GM23248 (cell line): ENCODE measurements around the gene SDK2. TPM values are rescaled to one million over a fixed set of nuclear protein-coding genes. Genes with fewer than 3 reads are reported as not detected.

ENCODE experiments used
- DNase-seq: peaks from one replicate; pipeline ENCODE4 v3.0.0-alpha.2; 2015
- H2AFZ ChIP-seq: fragments of 200-600 bp; sonication (generic); 2 replicates; pipeline ENCODE4 v1.6.1; 2016; ENCODE audit warnings: antibody characterized with exemption
- H3F3A ChIP-seq: fragments of 200-600 bp; sonication (generic); 2 replicates; pipeline ENCODE4 v1.6.1; 2016; ENCODE audit warnings: mild to moderate bottlenecking, antibody characterized with exemption, mixed run types; ENCODE audit not compliant: insufficient read depth
- H3K27ac ChIP-seq: fragments of 200-600 bp; sonication (generic); 2 replicates; pipeline ENCODE4 v1.5.1; 2016; ENCODE audit warnings: mild to moderate bottlenecking
- H3K27me3 ChIP-seq: fragments of 200-600 bp; sonication (generic); replicated peaks from 2 replicates; pipeline ENCODE4 v1.6.1; 2016; ENCODE audit warnings: mild to moderate bottlenecking; ENCODE audit not compliant: insufficient read depth
- H3K36me3 ChIP-seq: fragments of 200-600 bp; sonication (generic); 2 replicates; pipeline ENCODE4 v1.6.1; 2016; ENCODE audit warnings: low read depth, mild to moderate bottlenecking
- H3K4me1 ChIP-seq: fragments of 200-600 bp; sonication (generic); 2 replicates; pipeline ENCODE4 v1.6.1; 2016; ENCODE audit warnings: mild to moderate bottlenecking; ENCODE audit not compliant: insufficient read depth
- H3K4me2 ChIP-seq: fragments of 200-600 bp; sonication (generic); one replicate; pipeline ENCODE4 v1.6.1; 2016; ENCODE audit warnings: mild to moderate bottlenecking; ENCODE audit not compliant: unreplicated experiment
- H3K4me3 ChIP-seq: fragments of 200-600 bp; sonication (generic); 2 replicates; pipeline ENCODE4 v1.5.1; 2016; ENCODE audit warnings: mild to moderate bottlenecking
- H3K79me2 ChIP-seq: fragments of 200-600 bp; sonication (generic); 2 replicates; pipeline ENCODE4 v1.6.1; 2016; ENCODE audit warnings: mild to moderate bottlenecking; ENCODE audit not compliant: insufficient read depth
- H3K9ac ChIP-seq: fragments of 200-600 bp; sonication (generic); 2 replicates; pipeline ENCODE4 v1.6.1; 2016; ENCODE audit warnings: mild to moderate bottlenecking
- H3K9me2 ChIP-seq: fragments of 200-600 bp; sonication (generic); 2 replicates; pipeline ENCODE4 v1.6.1; 2016; ENCODE audit warnings: mixed run types, mild to moderate bottlenecking, moderate library complexity; ENCODE audit not compliant: insufficient read depth
- H3K9me3 ChIP-seq: fragments of 200-600 bp; sonication (generic); one replicate; pipeline ENCODE4 v1.6.1; 2017; ENCODE audit warnings: low read depth
- H4K20me1 ChIP-seq: fragments of 200-600 bp; sonication (generic); 2 replicates; pipeline ENCODE4 v1.6.0; 2016; ENCODE audit not compliant: insufficient read depth
- EZH2 ChIP-seq: fragments of 200-600 bp; sonication (generic); IDR thresholded peaks from 2 replicates; pipeline ENCODE4 v1.6.1; 2018; ENCODE audit warnings: antibody characterized with exemption, mild to moderate bottlenecking; ENCODE audit not compliant: insufficient read depth, poor library complexity, severe bottlenecking
- EZH2phosphoT487 ChIP-seq: fragments of 200-600 bp; sonication (generic); IDR thresholded peaks from 2 replicates; pipeline ENCODE4 v1.6.1; 2018; ENCODE audit warnings: antibody characterized with exemption, moderate library complexity, mild to moderate bottlenecking, low read depth; ENCODE audit not compliant: insufficient read depth
- WGBS, 2 experiments: methylation state at CpG; one replicate each; pipeline ENCODE4 v1.1.6; 2015 to 2017; ENCODE audit warnings: low lambda C conversion rate in 2 of 2, low coverage in 1 of 2; ENCODE audit errors: missing lambda C conversion rate in 2 of 2; 5-methylcytosine and 5-hydroxymethylcytosine counted together
- in situ Hi-C: fragments of 300-500 bp; cut with MboI; formaldehyde crosslinking; loops from 2 replicates; pipeline ENCODE4 v1.15.0; 2020
- polyA plus RNA-seq: library from polyadenylated mRNA; unstranded; fragments of >200 nt; fragmentation: Nextera tagmentation; extraction: Ambion mirVana; gene quantifications from 2 replicates; pipeline ENCODE4 v1.2.1, GENCODE V29; 2016
- total RNA-seq: library from RNA; depleted of rRNA; stranded (reverse); fragments of >200 nt; shearing (Covaris generic); gene quantifications from 2 replicates; pipeline ENCODE4 v1.2.3, GENCODE V29; 2014

SDK2 gene
- total and polyA plus RNA-seq, 2 experiments from 2014 or later, result under 0.01 to 0.03 TPM

DNA sequence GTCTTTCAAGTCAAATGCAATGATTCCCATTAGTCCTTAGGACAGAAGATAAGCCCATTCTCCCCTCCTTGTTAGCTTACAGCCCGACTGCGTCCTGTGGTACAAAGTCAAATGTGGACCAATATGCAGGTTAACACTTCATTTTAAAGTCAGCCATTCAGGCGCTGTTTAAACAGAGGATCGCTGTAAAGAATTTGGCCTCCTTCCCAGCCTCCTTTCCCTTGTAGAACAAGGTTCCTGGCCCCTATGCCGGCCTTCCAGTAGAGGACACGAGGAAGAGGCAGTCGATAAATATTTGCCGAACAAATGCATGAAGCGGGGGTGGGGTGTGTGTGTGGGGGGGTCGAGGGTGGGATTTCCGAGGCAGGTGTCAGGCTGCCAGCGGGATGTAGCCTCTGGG lies 4.3 kb downstream of the SDK2 start:
- no peaks in the 10 kb centered on the region for H3K36me3 ChIP-seq
- no peak for TF ChIP-seq EZH2phosphoT487
- no peak for TF ChIP-seq EZH2
- H3K4me1 ChIP-seq, result no peaks in the 10 kb centered on the region
- H3K79me2 ChIP-seq, result no peaks in the 10 kb centered on the region
- no peaks in the 10 kb centered on the region for H3K9me2 ChIP-seq
- in situ Hi-C loops, result no loop called here
- H2AFZ ChIP-seq, result no peak overlapping the region
- H3K4me3 ChIP-seq, result no peak overlapping the region
- H3K27ac ChIP-seq, result no peak overlapping the region
- WGBS, 2 experiments, result 58 to 59% methylated on average over 12 of the region's 12 CpGs
- no peaks in the 10 kb centered on the region for H4K20me1 ChIP-seq
- no peak overlapping the region for H3K4me2 ChIP-seq
- peaks cover 29% of the 10 kb centered on the region for H3K27me3 ChIP-seq
- DNase-seq, result no peak
- H3F3A ChIP-seq, result no peaks in the 10 kb centered on the region
- H3K9me3 ChIP-seq, result no peaks in the 10 kb centered on the region
- no peak overlapping the region for H3K9ac ChIP-seq

DNA sequence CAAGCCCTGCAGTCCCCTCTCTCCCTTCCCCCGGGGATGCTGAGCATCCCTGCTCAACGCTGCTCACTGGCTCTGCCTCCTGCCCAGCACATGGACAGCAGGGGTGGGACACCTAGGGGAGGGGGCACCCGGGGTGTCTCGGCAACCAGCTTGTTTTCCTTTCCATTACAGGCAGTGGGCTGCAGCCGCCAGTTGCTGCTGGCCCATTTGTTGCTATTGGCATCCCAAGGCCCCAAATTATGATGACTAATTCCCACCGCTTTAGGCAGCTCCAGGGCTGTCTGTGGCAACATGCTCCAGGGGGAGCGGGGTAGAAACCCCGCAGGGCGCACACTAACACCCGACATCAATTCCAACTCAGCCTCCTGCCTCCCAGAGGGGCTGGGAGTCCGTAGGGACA lies 4.9 kb downstream of the SDK2 start:
- no peak overlapping the region for H3K27ac ChIP-seq
- no peaks in the 10 kb centered on the region for H3K4me1 ChIP-seq
- H3K4me2 ChIP-seq, result no peak overlapping the region
- WGBS, 2 experiments, result 10 to 12% methylated on average over 7 to 11 of the region's 11 CpGs
- H3K9me3 ChIP-seq, result no peaks in the 10 kb centered on the region
- in situ Hi-C loops, result no loop called here
- peak; percentile 43 for DNase-seq
- H3K4me3 ChIP-seq, result no peak overlapping the region
- H4K20me1 ChIP-seq, result no peaks in the 10 kb centered on the region
- no peak overlapping the region for H2AFZ ChIP-seq
- H3K9me2 ChIP-seq, result no peaks in the 10 kb centered on the region
- no peaks in the 10 kb centered on the region for H3F3A ChIP-seq
- H3K36me3 ChIP-seq, result no peaks in the 10 kb centered on the region
- H3K9ac ChIP-seq, result no peak overlapping the region
- no peaks in the 10 kb centered on the region for H3K79me2 ChIP-seq
- TF ChIP-seq EZH2phosphoT487 (no peak), EZH2 (no peak)
- H3K27me3 ChIP-seq, result peaks cover 26% of the 10 kb centered on the region

DNA sequence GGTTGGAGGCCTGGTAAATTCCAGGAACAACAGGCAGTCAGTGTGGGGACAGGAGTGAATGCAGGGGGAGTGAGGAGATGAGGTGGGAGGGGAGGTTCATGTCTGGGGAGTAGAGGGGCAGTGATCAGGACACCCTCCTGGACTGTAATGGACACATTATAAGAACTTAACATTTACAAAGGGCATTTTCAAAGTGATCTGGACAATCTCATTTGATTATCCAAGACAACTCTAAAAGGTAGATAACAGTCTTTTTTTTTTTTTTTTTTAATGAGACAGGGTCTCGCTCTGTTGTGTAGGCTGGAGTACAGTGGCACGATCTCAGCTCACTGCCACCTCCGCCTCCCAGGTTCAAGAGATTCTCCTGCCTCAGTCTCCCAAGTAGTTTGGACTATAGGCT lies 5.7 kb downstream of the SDK2 start:
- Histone ChIP-seq H3K4me2 (no peak overlapping the region), H3K9me3 (no peaks in the 10 kb centered on the region), H3K4me3 (no peak overlapping the region), H3K4me1 (no peaks in the 10 kb centered on the region), H3K79me2 (no peaks in the 10 kb centered on the region), H4K20me1 (no peaks in the 10 kb centered on the region), H2AFZ (no peak overlapping the region), H3K27me3 (peaks cover 27% of the 10 kb centered on the region), H3K36me3 (no peaks in the 10 kb centered on the region), H3K9ac (no peak overlapping the region), H3K9me2 (no peaks in the 10 kb centered on the region), H3F3A (no peaks in the 10 kb centered on the region), H3K27ac (no peak overlapping the region)
- WGBS, 2 experiments, result 63 to 69% methylated on average over 3 of the region's 3 CpGs
- DNase-seq, result no peak
- in situ Hi-C loops, result no loop called here
- no peak for TF ChIP-seq EZH2

DNA sequence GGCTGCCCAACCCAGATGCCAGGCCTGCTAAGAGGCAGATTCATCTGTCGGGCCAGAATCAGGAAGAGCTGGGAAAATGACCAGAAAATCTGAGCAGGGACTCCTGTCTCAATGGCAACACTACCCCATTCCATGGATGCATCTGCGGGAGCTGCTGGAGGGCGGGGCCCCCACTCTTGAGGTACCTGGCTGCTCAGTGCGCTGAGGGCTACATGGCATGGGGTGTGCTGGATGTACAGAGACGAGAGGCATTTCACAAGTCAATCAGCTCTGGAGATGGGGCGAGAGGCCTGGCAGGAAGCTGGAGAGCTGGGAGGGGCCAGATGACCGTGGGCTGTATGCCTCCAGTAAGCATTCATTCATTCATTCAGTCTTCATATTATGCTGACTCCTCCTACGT lies 6.4 kb downstream of the SDK2 start:
- Histone ChIP-seq H2AFZ (no peak overlapping the region), H3K27me3 (peaks cover 25% of the 10 kb centered on the region), H3K9me2 (no peaks in the 10 kb centered on the region), H3K9ac (no peak overlapping the region), H3K79me2 (no peaks in the 10 kb centered on the region), H3K4me2 (no peak overlapping the region), H3K9me3 (no peaks in the 10 kb centered on the region), H4K20me1 (no peaks in the 10 kb centered on the region), H3K27ac (no peak overlapping the region), H3K36me3 (no peaks in the 10 kb centered on the region), H3K4me1 (no peaks in the 10 kb centered on the region), H3F3A (no peaks in the 10 kb centered on the region), H3K4me3 (no peak overlapping the region)
- no peak for DNase-seq
- no peak for TF ChIP-seq EZH2phosphoT487
- TF ChIP-seq EZH2, result no peak
- in situ Hi-C loops, result no loop called here
- 53 to 60% methylated on average over 8 of the region's 8 CpGs for WGBS, 2 experiments
